Fibroblast of the conjunctiva (primary cell): ENCODE measurements around the gene PXDC1.
"Not testable (repeated sequence)": the region's sequence is repeated elsewhere in the genome, so short reads cannot be mapped to it uniquely, and the experiment has no call there.

Source experiments
- DNase-seq: peaks from one replicate; pipeline ENCODE4 v3.0.0-alpha.2; 2010; ENCODE audit warnings: low read depth

Gene PXDC1

GRCh38 chr6:3708540-3708939, 43.0 kb downstream of the PXDC1 start:
- no peak for DNase-seq

- DNase-seq = no peak
These were observed 43.6 kb downstream of the PXDC1 start for GRCh38 chr6:3707751-3708412.

GRCh38 chr6:3707024-3707423, 44.5 kb downstream of the PXDC1 start:
- no peak for DNase-seq

- DNase-seq = no peak
These were observed 45.0 kb downstream of the PXDC1 start for GRCh38 chr6:3706547-3706946.

GRCh38 chr6:3701631-3702030, 49.9 kb downstream of the PXDC1 start:
- no peak for DNase-seq

GRCh38 chr6:3699231-3699630, 52.3 kb downstream of the PXDC1 start:
- DNase-seq = no peak

- DNase-seq = no peak
These were observed 53.5 kb downstream of the PXDC1 start for GRCh38 chr6:3698021-3698420.

- peak; percentile 74 for DNase-seq
These were observed 53.9 kb downstream of the PXDC1 start for GRCh38 chr6:3697609-3698008.

- DNase-seq = no peak
These were observed 54.9 kb downstream of the PXDC1 start for GRCh38 chr6:3696525-3697088.

- no peak for DNase-seq
These were observed 56.3 kb downstream of the PXDC1 start for GRCh38 chr6:3695065-3695817.

- no peak for DNase-seq
These were observed 57.7 kb downstream of the PXDC1 start for GRCh38 chr6:3693831-3694230.

GRCh38 chr6:3690506-3690905, 61.0 kb downstream of the PXDC1 start:
- no peak for DNase-seq

GRCh38 chr6:3687847-3688246, 63.7 kb downstream of the PXDC1 start:
- DNase-seq = no peak

- DNase-seq = no peak
These were observed 68.2 kb downstream of the PXDC1 start for GRCh38 chr6:3683331-3683730.

- no peak for DNase-seq
These were observed 72.6 kb downstream of the PXDC1 start for GRCh38 chr6:3678946-3679345.

- DNase-seq = not testable (repeated sequence)
These were observed 73.8 kb downstream of the PXDC1 start for GRCh38 chr6:3677751-3678150.

- not testable (repeated sequence) for DNase-seq
These were observed 74.2 kb downstream of the PXDC1 start for GRCh38 chr6:3677351-3677750.
